Head of caudate nucleus (tissue), 42 donors: ENCODE data around the gene MDP1.

Experiments used
- DNase-seq, 42 donors: peaks; one replicate each; pipeline versions ENCODE4 v3.0.0 to v3.0.0-alpha.2; 2020 to 2021; ENCODE audit warnings: mixed read lengths in 7 of 42
- intact Hi-C: fragments of 100-400 bp; cut with DNase I; formaldehyde crosslinking; loops from one replicate; pipeline ENCODE4 v1.15.0; 2022

The MDP1 gene

GRCh38 chr14:24188251-24189058, 27.4 kb downstream of the MDP1 start, which contains the start of gene IPO4:
IPO4 (minus strand) TSS chr14:24188816; CDS start chr14:24188787, 29 bp downstream.
- intact Hi-C loops: no loop called here

GRCh38 chr14:24187539-24187915, 28.3 kb downstream of the MDP1 start:
- intact Hi-C loops: no loop called here
- no peak for DNase-seq

More at GRCh38 chr14:24188251-24189058, 27.4 kb downstream of the MDP1 start, which contains the start of gene IPO4:
- peak; percentile 91 to 99 (median 96) for DNase-seq

GRCh38 chr14:24186831-24187538, 28.9 kb downstream of the MDP1 start:
- intact Hi-C loops: no loop called here
- no peak for DNase-seq

DNA sequence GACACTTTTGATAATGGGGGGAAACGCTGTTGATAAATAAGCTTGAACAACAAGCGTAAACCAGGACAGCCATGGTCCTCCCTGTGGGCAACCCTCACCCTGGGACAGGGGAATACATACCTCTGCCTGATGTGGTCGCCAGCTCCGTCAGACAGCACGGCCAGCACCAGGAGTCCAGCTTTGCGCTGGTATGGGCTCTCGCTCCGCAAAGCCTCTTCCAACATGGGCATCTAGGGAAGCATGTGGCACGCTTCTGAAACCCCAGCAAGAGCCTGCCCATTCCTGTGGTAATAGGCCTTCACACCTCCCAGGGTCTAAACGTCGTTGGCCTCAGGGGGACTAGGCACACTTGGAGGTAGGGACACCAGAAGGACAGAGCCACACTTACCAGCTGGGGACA, 30.1 kb downstream of the MDP1 start:
- no peak for DNase-seq
- intact Hi-C loops: no loop called here

GRCh38 chr14:24185026-24185425, 30.8 kb downstream of the MDP1 start:
- intact Hi-C loops: no loop called here
- DNase-seq: no peak

- intact Hi-C loops: no loop called here
- DNase-seq: no peak
Observed at GRCh38 chr14:24184104-24184970, 31.5 kb downstream of the MDP1 start.

DNA sequence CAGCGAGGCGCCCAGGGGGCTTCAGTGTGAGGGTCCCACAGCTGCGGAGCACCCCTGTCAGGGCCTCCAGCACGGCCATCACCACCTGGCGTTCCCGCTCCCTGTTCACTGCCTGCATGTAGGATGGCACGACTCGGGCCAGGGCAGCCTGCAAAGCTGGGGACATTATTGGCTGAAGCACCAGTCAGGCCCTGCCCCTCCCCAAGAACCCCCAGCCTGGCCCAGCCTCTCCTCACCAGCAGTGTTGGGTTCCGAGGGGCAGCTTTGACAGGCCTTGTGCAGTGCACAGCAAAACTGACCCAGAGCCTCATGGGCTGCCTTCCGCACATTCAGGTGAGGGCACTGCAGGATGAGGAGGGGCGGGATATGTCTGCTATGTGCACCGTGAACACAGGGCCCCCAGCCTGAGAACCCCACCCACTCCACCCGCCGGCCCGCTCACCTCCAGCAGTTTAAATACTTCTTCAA, 32.8 kb downstream of the MDP1 start:
- intact Hi-C loops: no loop called here
- DNase-seq: peak in 1 of 42 donors; percentile 18

GRCh38 chr14:24182110-24182882, 33.6 kb downstream of the MDP1 start:
- no peak for DNase-seq
- intact Hi-C loops: no loop called here

DNA sequence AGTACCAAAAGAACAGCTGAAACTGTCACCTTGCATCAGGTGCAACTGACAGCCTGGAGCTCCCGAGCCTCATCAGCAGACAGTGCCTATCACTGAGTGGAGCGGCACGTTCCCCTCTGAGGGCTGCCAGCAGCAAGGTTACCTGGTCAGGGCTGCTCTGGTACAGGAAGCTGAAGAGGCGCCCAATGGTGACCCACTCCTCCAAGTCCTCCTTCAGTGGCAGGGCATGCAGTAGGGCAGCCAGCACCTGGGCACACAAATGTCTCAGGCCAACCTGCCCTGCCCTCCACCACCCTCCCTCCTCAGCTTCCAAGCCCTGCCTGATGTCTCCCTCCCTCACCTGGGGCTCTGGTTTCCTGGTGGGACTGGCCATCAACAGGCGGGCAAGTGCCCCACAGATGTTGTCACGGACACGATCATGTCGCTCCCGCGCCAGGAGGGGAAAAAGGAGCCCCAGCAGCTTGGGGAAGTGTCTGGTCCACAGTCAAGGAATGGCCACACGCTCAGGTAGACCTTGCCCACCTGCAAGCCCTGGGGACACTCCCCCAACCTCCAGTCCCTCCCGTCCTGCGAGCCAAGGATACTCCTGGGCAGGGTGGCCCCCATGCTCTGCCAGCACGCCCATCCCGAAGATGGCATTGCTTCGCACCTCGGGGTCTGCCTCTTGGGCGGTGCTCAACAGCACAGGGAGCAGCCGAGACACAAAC, 34.3 kb downstream of the MDP1 start:
- no peak for DNase-seq
- intact Hi-C loops: no loop called here

- peak in 6 of 42 donors; percentile 33 to 72 (median 38) for DNase-seq
- intact Hi-C loops: no loop called here
Observed at GRCh38 chr14:24179961-24180796, 35.7 kb downstream of the MDP1 start.

GRCh38 chr14:24179294-24179960, 36.4 kb downstream of the MDP1 start:
- no peak for DNase-seq
- intact Hi-C loops: no loop called here

- intact Hi-C loops: no loop called here
- DNase-seq: no peak
Observed at GRCh38 chr14:24178399-24179178, 37.3 kb downstream of the MDP1 start.

- intact Hi-C loops: no loop called here
- no peak for DNase-seq
Observed at GRCh38 chr14:24177891-24178290, 38.0 kb downstream of the MDP1 start.

- no peak for DNase-seq
- intact Hi-C loops: no loop called here
Observed at GRCh38 chr14:24177041-24177825, 38.6 kb downstream of the MDP1 start.

GRCh38 chr14:24176599-24176998, 39.3 kb downstream of the MDP1 start:
- DNase-seq: no peak
- intact Hi-C loops: no loop called here
